K562 (cell line): ENCODE data around the gene MGA. TPM values are rescaled to one million over a fixed set of nuclear protein-coding genes. Genes with fewer than 3 reads are reported as not detected.

ENCODE experiments used
- ATAC-seq: fragments of 200-7000 bp; cut with Tn5 transposase; 3 replicates; pipeline ENCODE4 v1.9.1; 2020; ENCODE audit warnings: moderate library complexity
- BruUV-seq: library from RNA; stranded (reverse); fragments of 400-500 nt; replicated peaks from 2 replicates; lab custom pipeline; 2021; lab: Mats Ljungman, UMichigan
- CTCF ChIA-PET: fragments of 300-600 bp; formaldehyde crosslinking; extraction: SDS; loops from one replicate; lab custom pipeline; 2021; ENCODE audit warnings: low intra/inter-chr PET ratio; lab: Yijun Ruan, JAX
- POLR2A ChIA-PET: fragments of 300-600, 350-650 bp; sonication (Branson Sonifier 250); formaldehyde crosslinking; extraction: SDS; loops from one replicate; lab custom pipeline; 2021; ENCODE audit warnings: antibody characterized with exemption, inconsistent platforms; lab: Yijun Ruan, JAX
- DNase-seq, 4 experiments: peaks; one replicate each; pipeline versions ENCODE4 v3.0.0 to v3.0.0-alpha.2; 2011 to 2018; ENCODE audit warnings: low spot score in 3 of 4, mixed read lengths in 3 of 4; ENCODE audit errors: extremely low read depth in 1 of 4
- FAIRE-seq: peaks from 2 replicates; lab custom pipeline; 2011; peaks lifted over from hg19 to GRCh38; lab: Jason Lieb, UNC
- H2AFZ ChIP-seq: 2 replicates; pipeline ENCODE4 v1.6.0; 2011; ENCODE audit warnings: low read depth, low read length, control low read depth, inconsistent platforms
- H3K27ac ChIP-seq: fragments of 200-600 bp; 3 replicates; pipeline ENCODE4 v1.8.0; 2011; ENCODE audit warnings: low read depth, mild to moderate bottlenecking, control low read depth, inconsistent platforms, low read length, moderate library complexity, mixed read lengths; ENCODE audit errors: extremely low read depth
- H3K27me3 ChIP-seq, 2 experiments: fragments of 300-600 bp in 1 of 2; 2 replicates in 1 of 2; 3 replicates in 1 of 2; pipeline versions ENCODE4 v1.6.0 to v1.8.0; 2011; ENCODE audit warnings: inconsistent platforms in 2 of 2, low read length in 2 of 2, mild to moderate bottlenecking in 1 of 2, mixed read lengths in 1 of 2, moderate library complexity in 1 of 2; ENCODE audit not compliant: control insufficient read depth in 2 of 2, insufficient read depth in 2 of 2
- H3K36me3 ChIP-seq: fragments of 300-600 bp; 3 replicates; pipeline ENCODE4 v1.8.0; 2011; ENCODE audit warnings: mild to moderate bottlenecking, low read length, inconsistent platforms; ENCODE audit not compliant: control insufficient read depth, insufficient read depth
- H3K4me1 ChIP-seq, 2 experiments: fragments of 200-600 bp in 1 of 2; replicated peaks in 1 of 2; 2 replicates in 1 of 2; 3 replicates in 1 of 2; pipeline versions ENCODE4 v1.5.1 to v1.8.0; 2011; ENCODE audit warnings: inconsistent platforms in 2 of 2, low read length in 2 of 2, mild to moderate bottlenecking in 1 of 2, mixed read lengths in 1 of 2, moderate library complexity in 1 of 2; ENCODE audit not compliant: control insufficient read depth in 2 of 2, insufficient read depth in 2 of 2
- H3K4me2 ChIP-seq: 2 replicates; pipeline ENCODE4 v1.6.1; 2011; ENCODE audit warnings: low read length, control low read depth, inconsistent platforms, mixed read lengths; ENCODE audit not compliant: insufficient read depth
- H3K4me3 ChIP-seq: fragments of 200-600 bp; sonication (generic), shearing (Covaris generic); 2 replicates; pipeline ENCODE4 v1.5.1; 2016; ENCODE audit warnings: control low read depth, inconsistent platforms
- H3K79me2 ChIP-seq: fragments of 200-600 bp; 3 replicates; pipeline ENCODE4 v1.8.0; 2011; ENCODE audit warnings: low read length, inconsistent platforms; ENCODE audit not compliant: control insufficient read depth, insufficient read depth
- H3K9ac ChIP-seq, 2 experiments: 2 replicates each; pipeline versions ENCODE4 v1.6.0 to v1.6.1; 2011; ENCODE audit warnings: low read depth in 2 of 2, low read length in 2 of 2, control low read depth in 1 of 2, inconsistent platforms in 1 of 2, mild to moderate bottlenecking in 1 of 2, mixed read lengths in 1 of 2; ENCODE audit not compliant: insufficient read depth in 1 of 2
- H3K9me1 ChIP-seq: one replicate; pipeline ENCODE4 v1.6.0; 2011; ENCODE audit warnings: inconsistent platforms, mild to moderate bottlenecking, low read length, moderate library complexity; ENCODE audit not compliant: control insufficient read depth, insufficient read depth
- H3K9me3 ChIP-seq: replicated peaks from 2 replicates; pipeline ENCODE4 v1.5.1; 2011; ENCODE audit warnings: low read depth, low read length, inconsistent platforms; ENCODE audit not compliant: control insufficient read depth, insufficient read depth
- H4K20me1 ChIP-seq: replicated peaks from 2 replicates; pipeline ENCODE4 v1.6.1; 2011; ENCODE audit warnings: low read length, inconsistent platforms, mixed read lengths; ENCODE audit not compliant: control insufficient read depth, insufficient read depth
- C11orf30 ChIP-seq: fragments of 450-650 bp; IDR thresholded peaks from 2 replicates; pipeline ENCODE4 v1.6.1; 2016; ENCODE audit warnings: low read depth, mild to moderate bottlenecking
- CCNT2 ChIP-seq: IDR thresholded peaks from 2 replicates; pipeline ENCODE4 v1.6.1; 2011; ENCODE audit warnings: borderline replicate concordance, low read depth, mild to moderate bottlenecking, moderate library complexity, mixed read lengths, low read length; ENCODE audit not compliant: insufficient read length; ENCODE audit errors: extremely low read depth
- ZNF778 ChIP-seq: fragments of 450-650 bp; formaldehyde crosslinking; IDR thresholded peaks from 2 replicates; pipeline ENCODE4 v1.4.0; 2020; ENCODE audit warnings: mild to moderate bottlenecking, moderate library complexity
- WGBS: fragments of 100-300 bp; shearing (Covaris generic); methylation state at CpG from one replicate; pipeline ENCODE4 v1.1.6; 2016; ENCODE audit warnings: low coverage, mixed read lengths; ENCODE audit not compliant: insufficient coverage; ENCODE audit errors: missing lambda C conversion rate; 5-methylcytosine and 5-hydroxymethylcytosine counted together
- in situ Hi-C: fragments of 300-500 bp; cut with MboI; formaldehyde crosslinking; loops from 4 replicates; pipeline ENCODE4 v1.15.0; 2018; ENCODE audit warnings: inconsistent platforms, mixed read lengths
- intact Hi-C: fragments of 100-400 bp; cut with micrococcal nuclease; formaldehyde crosslinking; loops from 2 replicates; pipeline ENCODE4 v1.14.2; 2022
- polyA plus RNA-seq, 8 experiments: library from polyadenylated mRNA; depleted of rRNA in 4 of 8; stranded (reverse) in 5 of 8; unstranded in 3 of 8; fragments of >200 nt; fragmentation: Nextera tagmentation in 2 of 8; fragmentation: Illumina TruSeq in 1 of 8; extraction: Ambion mirVana in 2 of 8; extraction: Trizol in 1 of 8; gene quantifications; 2 replicates each; pipeline versions ENCODE4 v1.2.1 to v1.2.3, GENCODE V29; 2011 to 2014; ENCODE audit warnings: inconsistent platforms in 1 of 8, missing spikeins in 1 of 8
- total RNA-seq, 7 experiments: library from RNA; depleted of rRNA in 6 of 7; stranded (reverse); fragments of >200 nt in 6 of 7; fragmentation: Illumina TruSeq in 2 of 7; extraction: Trizol in 2 of 7; gene quantifications; 2 replicates each; pipeline versions ENCODE4 v1.2.1 to v1.2.3, GENCODE V29; 2011 to 2021; ENCODE audit warnings: low replicate concordance in 1 of 7
- TF ChIP-seq, protein P1 (sequence below), 2 experiments: fragments of 450-650 bp; conservative IDR thresholded peaks; 2 replicates each; pipeline ENCODE4 v1.6.1; 2017; ENCODE audit warnings: mild to moderate bottlenecking in 2 of 2, moderate library complexity in 2 of 2

MGA gene
- total and polyA plus RNA-seq, 9 of the 15 experiments (the other 6 are each of a cell fraction or from before 2014, with no cell fraction given), result 4.7 to 56.1 (median 21.1) TPM

DNA sequence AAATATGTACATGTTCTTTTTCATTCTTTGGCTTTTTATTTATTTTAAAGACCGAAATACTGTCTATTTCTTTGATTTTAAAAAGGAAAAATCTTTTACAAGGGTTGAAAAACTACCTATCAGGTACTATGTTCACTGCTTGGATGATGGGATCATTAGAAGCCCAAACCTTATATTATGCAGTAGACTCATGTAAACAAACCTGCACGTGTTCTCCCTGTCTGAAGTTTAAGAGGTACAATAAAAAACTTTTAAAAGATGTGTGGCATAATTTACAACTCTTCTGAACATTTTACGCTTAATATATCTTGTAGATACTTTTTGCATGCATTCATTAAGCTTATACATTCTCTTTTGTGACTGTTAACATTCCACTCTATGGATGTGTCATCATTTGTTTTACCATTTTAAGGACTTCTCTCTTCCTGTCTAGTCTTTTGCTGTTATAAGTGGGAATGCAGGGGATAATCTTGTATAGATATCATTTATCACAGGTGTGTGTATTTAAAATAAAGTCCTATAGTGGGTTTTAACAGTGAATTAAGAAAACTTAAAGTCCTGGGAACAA lies 6.2 kb downstream of the MGA start:
- intact Hi-C loops (loop anchor here (10.0 kb wide), 1 partner anchor 202 kb away; no protein-coding TSS in a partner anchor), in situ Hi-C loops (no loop called here)
- ATAC-seq (no peak), FAIRE-seq (no peak), DNase-seq (no peak)
- H3K4me3 ChIP-seq, result no peak overlapping the region
- H3K27ac ChIP-seq, result no peak overlapping the region
- WGBS, result 49% methylated on average over 3 of the region's 3 CpGs
- H3K36me3 ChIP-seq, result peaks cover 23% of the 10 kb centered on the region
- H3K4me2 ChIP-seq, result no peak overlapping the region
- TF ChIP-seq, protein P1, sequence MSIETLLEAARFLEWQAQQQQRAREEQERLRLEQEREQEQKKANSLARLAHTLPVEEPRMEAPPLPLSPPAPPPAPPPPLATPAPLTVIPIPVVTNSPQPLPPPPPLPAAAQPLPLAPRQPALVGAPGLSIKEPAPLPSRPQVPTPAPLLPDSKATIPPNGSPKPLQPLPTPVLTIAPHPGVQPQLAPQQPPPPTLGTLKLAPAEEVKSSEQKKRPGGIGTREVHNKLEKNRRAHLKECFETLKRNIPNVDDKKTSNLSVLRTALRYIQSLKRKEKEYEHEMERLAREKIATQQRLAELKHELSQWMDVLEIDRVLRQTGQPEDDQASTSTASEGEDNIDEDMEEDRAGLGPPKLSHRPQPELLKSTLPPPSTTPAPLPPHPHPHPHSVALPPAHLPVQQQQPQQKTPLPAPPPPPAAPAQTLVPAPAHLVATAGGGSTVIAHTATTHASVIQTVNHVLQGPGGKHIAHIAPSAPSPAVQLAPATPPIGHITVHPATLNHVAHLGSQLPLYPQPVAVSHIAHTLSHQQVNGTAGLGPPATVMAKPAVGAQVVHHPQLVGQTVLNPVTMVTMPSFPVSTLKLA (conservative IDR thresholded peaks at IDR 0.05), result peak; percentile 41; a peak in 1 of 4 replicates
- no peak for TF ChIP-seq ZNF778 (CRISPR knock-in tag)
- POLR2A ChIA-PET, result interaction anchor here (0.7 kb wide), 1 partner anchor 383 kb away, joined by 4 read pairs; no protein-coding TSS in a partner anchor
- H3K4me1 ChIP-seq, result peaks cover 8 to 10% of the 10 kb centered on the region in 2 experiments; a peak in 3 of 5 replicates
- H4K20me1 ChIP-seq, result no peaks in the 10 kb centered on the region; the same call in none of the 2 replicates
- CTCF ChIA-PET, result no interaction called here
- H3K9me1 ChIP-seq, result no peaks in the 10 kb centered on the region
- no peaks in the 10 kb centered on the region for H3K27me3 ChIP-seq
- no TSS peak for BruUV-seq
- H2AFZ ChIP-seq, result no peak overlapping the region
- H3K79me2 ChIP-seq, result peaks cover 98% of the 10 kb centered on the region
- H3K9me3 ChIP-seq, result no peaks in the 10 kb centered on the region
- no peak overlapping the region for H3K9ac ChIP-seq

DNA sequence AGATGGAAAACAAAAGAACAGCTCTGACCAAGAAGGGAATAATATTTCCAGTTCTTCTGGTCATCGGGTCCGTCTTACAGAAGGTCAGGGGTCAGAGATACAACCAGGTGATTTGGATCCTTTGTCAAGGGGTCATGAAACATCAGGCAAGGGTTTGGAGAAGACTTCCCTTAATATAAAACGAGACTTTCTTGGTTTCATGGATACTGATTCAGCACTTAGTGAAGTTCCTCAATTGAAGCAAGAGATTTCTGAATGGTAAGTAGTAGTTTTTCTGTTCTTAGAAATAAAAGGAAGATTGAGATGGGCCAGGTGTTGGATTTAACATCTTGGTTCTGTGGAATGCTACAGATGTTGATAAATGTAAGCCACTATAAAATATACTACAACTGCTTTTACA lies 9.5 kb downstream of the MGA start:
- Histone ChIP-seq H3K9me1 (no peaks in the 10 kb centered on the region), H3K27ac (no peak overlapping the region), H3K4me2 (no peak overlapping the region), H2AFZ (no peak overlapping the region), H3K79me2 (peaks cover 98% of the 10 kb centered on the region), H3K36me3 (peaks cover 32% of the 10 kb centered on the region), H3K27me3 (no peaks in the 10 kb centered on the region), H3K9me3 (no peaks in the 10 kb centered on the region), H4K20me1 (no peaks in the 10 kb centered on the region; the same call in 1 of the 2 replicates), H3K4me1 (peaks cover 7 to 13% of the 10 kb centered on the region in 2 experiments; a peak in 4 of 5 replicates), H3K4me3 (no peak overlapping the region), H3K9ac (no peak overlapping the region)
- BruUV-seq, result TSS peak; percentile 5
- FAIRE-seq (no peak), ATAC-seq (no peak), DNase-seq (no peak)
- 46% methylated on average over 3 of the region's 3 CpGs for WGBS
- CTCF ChIA-PET, result no interaction called here
- no peak for TF ChIP-seq CCNT2
- TF ChIP-seq C11orf30, result peak; percentile 40
- in situ Hi-C loops (no loop called here), intact Hi-C loops (loop anchor here (10.0 kb wide), 1 partner anchor 205 kb away; no protein-coding TSS in a partner anchor)
- POLR2A ChIA-PET, result no interaction called here
